Activated effector memory CD4-positive, alpha-beta T cell treated with anti-CD3 and anti-CD28 coated beads, Interleukin-2, amount 50 U/mL, for 16 hours (primary cell): ENCODE data around the gene PSMB3.
A peak's percentile ranks its signal among the peaks of the same experiment; 100 is the strongest.

Experiments
- DNase-seq: peaks from one replicate; pipeline ENCODE4 v3.0.0-alpha.2; 2020

Gene PSMB3

GRCh38 chr17:38798614-38799500 is 46.3 kb downstream of the PSMB3 start:
- peak; percentile 85 for DNase-seq

GRCh38 chr17:38799501-38800236 is 47.1 kb downstream of the PSMB3 start, which contains the start of gene PIP4K2B:
PIP4K2B (minus strand) TSS chr17:38799556; CDS start chr17:38799424, 132 bp downstream.
- peak; percentile 94 for DNase-seq

GRCh38 chr17:38800237-38800760 is 47.8 kb downstream of the PSMB3 start:
- DNase-seq, result no peak

- DNase-seq, result no peak
These were observed 57.3 kb downstream of the PSMB3 start for GRCh38 chr17:38809828-38810227.
